Astrocyte (in vitro differentiated cells and primary cell): Measurements from ENCODE around the gene NPTXR. TPM values are rescaled to one million over a fixed set of nuclear protein-coding genes. Genes with fewer than 3 reads are reported as not detected.
"Not testable (repeated sequence)": the region's sequence is repeated elsewhere in the genome, so short reads cannot be mapped to it uniquely, and the experiment has no call there.

Experiments used
- DNase-seq: peaks from one replicate; pipeline ENCODE4 v3.0.0-alpha.2; 2010; ENCODE audit warnings: low read depth
- FAIRE-seq: peaks from 2 replicates; lab custom pipeline; 2011; peaks lifted over from hg19 to GRCh38; lab: Jason Lieb, UNC
- H2AFZ ChIP-seq: 2 replicates; pipeline ENCODE4 v1.6.0; 2012; ENCODE audit warnings: low read depth, low read length, inconsistent platforms
- H3K27ac ChIP-seq: 2 replicates; pipeline ENCODE4 v1.5.1; 2011; ENCODE audit warnings: low read depth, low read length, inconsistent platforms
- H3K27me3 ChIP-seq: 2 replicates; pipeline ENCODE4 v1.6.0; 2011; ENCODE audit warnings: low read length, inconsistent platforms; ENCODE audit not compliant: insufficient read depth
- H3K36me3 ChIP-seq: 2 replicates; pipeline ENCODE4 v1.5.1; 2011; ENCODE audit warnings: low read length, inconsistent platforms; ENCODE audit not compliant: insufficient read depth
- H3K4me1 ChIP-seq: 2 replicates; pipeline ENCODE4 v1.5.1; 2011; ENCODE audit warnings: low read length, inconsistent platforms; ENCODE audit not compliant: insufficient read depth
- H3K4me2 ChIP-seq: 2 replicates; pipeline ENCODE4 v1.6.0; 2012; ENCODE audit warnings: low read length, inconsistent platforms
- H3K4me3 ChIP-seq: 2 replicates; pipeline ENCODE4 v1.5.1; 2011; ENCODE audit warnings: low read depth, mild to moderate bottlenecking, low read length, inconsistent platforms; ENCODE audit not compliant: insufficient read depth
- H3K79me2 ChIP-seq: 2 replicates; pipeline ENCODE4 v1.6.0; 2012; ENCODE audit warnings: mild to moderate bottlenecking, low read length, inconsistent platforms; ENCODE audit not compliant: insufficient read depth
- H3K9ac ChIP-seq: 2 replicates; pipeline ENCODE4 v1.6.0; 2012; ENCODE audit warnings: mild to moderate bottlenecking, low read length, inconsistent platforms
- H3K9me3 ChIP-seq: 2 replicates; pipeline ENCODE4 v1.5.1; 2012; ENCODE audit warnings: low read depth, mild to moderate bottlenecking, low read length, inconsistent platforms; ENCODE audit not compliant: insufficient read depth
- H4K20me1 ChIP-seq: 2 replicates; pipeline ENCODE4 v1.6.0; 2012; ENCODE audit warnings: low read length, inconsistent platforms; ENCODE audit not compliant: insufficient read depth
- H3K27ac Mint-ChIP-seq: one replicate; pipeline ENCODE4 v1.8.0; 2021; ENCODE audit warnings: mild to moderate bottlenecking, mixed read lengths; ENCODE audit not compliant: unreplicated experiment
- H3K27me3 Mint-ChIP-seq: one replicate; pipeline ENCODE4 v1.8.0; 2021; ENCODE audit warnings: low read depth, mixed read lengths; ENCODE audit not compliant: unreplicated experiment
- H3K36me3 Mint-ChIP-seq: one replicate; pipeline ENCODE4 v1.8.0; 2021; ENCODE audit warnings: low read depth, mixed read lengths; ENCODE audit not compliant: unreplicated experiment
- H3K4me1 Mint-ChIP-seq: one replicate; pipeline ENCODE4 v1.8.0; 2021; ENCODE audit warnings: low read depth, mixed read lengths; ENCODE audit not compliant: unreplicated experiment
- H3K4me3 Mint-ChIP-seq: one replicate; pipeline ENCODE4 v1.8.0; 2021; ENCODE audit warnings: mild to moderate bottlenecking, moderate library complexity, mixed read lengths; ENCODE audit not compliant: unreplicated experiment
- H3K9me3 Mint-ChIP-seq: one replicate; pipeline ENCODE4 v1.8.0; 2021; ENCODE audit warnings: mild to moderate bottlenecking, mixed read lengths; ENCODE audit not compliant: unreplicated experiment
- EZH2 ChIP-seq: IDR thresholded peaks from 2 replicates; pipeline ENCODE4 v1.6.1; 2012; ENCODE audit warnings: mild to moderate bottlenecking, low read length, inconsistent platforms; ENCODE audit not compliant: insufficient read depth
- total RNA-seq: library from RNA; stranded (reverse); gene quantifications from 2 replicates; pipeline ENCODE4 v1.2.1, GENCODE V29; 2021
- TF ChIP-seq, protein P1 (sequence below): IDR thresholded peaks from 2 replicates; pipeline ENCODE4 v1.5.1; 2011; ENCODE audit warnings: low read depth, mild to moderate bottlenecking, inconsistent platforms, low read length, moderate library complexity; ENCODE audit not compliant: insufficient read depth

The NPTXR gene
- total RNA-seq, 1 donor from 2014 or later: 5.4 TPM

GRCh38 chr22:38811241-38811640, 32.6 kb downstream of the NPTXR start:
- H3K4me3 Mint-ChIP-seq: no peak overlapping the region
- Histone ChIP-seq H2AFZ (no peak overlapping the region), H3K4me3 (no peak overlapping the region), H3K9ac (no peak overlapping the region), H3K36me3 (no peaks in the 10 kb centered on the region), H3K79me2 (no peaks in the 10 kb centered on the region), H3K4me1 (no peaks in the 10 kb centered on the region), H4K20me1 (no peaks in the 10 kb centered on the region), H3K27me3 (peaks cover 11% of the 10 kb centered on the region), H3K9me3 (no peaks in the 10 kb centered on the region), H3K27ac (no peak overlapping the region), H3K4me2 (no peak overlapping the region)
- no peaks in the 10 kb centered on the region for H3K36me3 Mint-ChIP-seq
- H3K27ac Mint-ChIP-seq: no peak overlapping the region
- FAIRE-seq (no peak), DNase-seq (no peak)
- H3K9me3 Mint-ChIP-seq: peaks cover 7% of the 10 kb centered on the region
- TF ChIP-seq, protein P1, sequence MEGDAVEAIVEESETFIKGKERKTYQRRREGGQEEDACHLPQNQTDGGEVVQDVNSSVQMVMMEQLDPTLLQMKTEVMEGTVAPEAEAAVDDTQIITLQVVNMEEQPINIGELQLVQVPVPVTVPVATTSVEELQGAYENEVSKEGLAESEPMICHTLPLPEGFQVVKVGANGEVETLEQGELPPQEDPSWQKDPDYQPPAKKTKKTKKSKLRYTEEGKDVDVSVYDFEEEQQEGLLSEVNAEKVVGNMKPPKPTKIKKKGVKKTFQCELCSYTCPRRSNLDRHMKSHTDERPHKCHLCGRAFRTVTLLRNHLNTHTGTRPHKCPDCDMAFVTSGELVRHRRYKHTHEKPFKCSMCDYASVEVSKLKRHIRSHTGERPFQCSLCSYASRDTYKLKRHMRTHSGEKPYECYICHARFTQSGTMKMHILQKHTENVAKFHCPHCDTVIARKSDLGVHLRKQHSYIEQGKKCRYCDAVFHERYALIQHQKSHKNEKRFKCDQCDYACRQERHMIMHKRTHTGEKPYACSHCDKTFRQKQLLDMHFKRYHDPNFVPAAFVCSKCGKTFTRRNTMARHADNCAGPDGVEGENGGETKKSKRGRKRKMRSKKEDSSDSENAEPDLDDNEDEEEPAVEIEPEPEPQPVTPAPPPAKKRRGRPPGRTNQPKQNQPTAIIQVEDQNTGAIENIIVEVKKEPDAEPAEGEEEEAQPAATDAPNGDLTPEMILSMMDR: no peak
- no peak for TF ChIP-seq EZH2
- no peaks in the 10 kb centered on the region for H3K4me1 Mint-ChIP-seq
- H3K27me3 Mint-ChIP-seq: peaks cover 31% of the 10 kb centered on the region

DNA sequence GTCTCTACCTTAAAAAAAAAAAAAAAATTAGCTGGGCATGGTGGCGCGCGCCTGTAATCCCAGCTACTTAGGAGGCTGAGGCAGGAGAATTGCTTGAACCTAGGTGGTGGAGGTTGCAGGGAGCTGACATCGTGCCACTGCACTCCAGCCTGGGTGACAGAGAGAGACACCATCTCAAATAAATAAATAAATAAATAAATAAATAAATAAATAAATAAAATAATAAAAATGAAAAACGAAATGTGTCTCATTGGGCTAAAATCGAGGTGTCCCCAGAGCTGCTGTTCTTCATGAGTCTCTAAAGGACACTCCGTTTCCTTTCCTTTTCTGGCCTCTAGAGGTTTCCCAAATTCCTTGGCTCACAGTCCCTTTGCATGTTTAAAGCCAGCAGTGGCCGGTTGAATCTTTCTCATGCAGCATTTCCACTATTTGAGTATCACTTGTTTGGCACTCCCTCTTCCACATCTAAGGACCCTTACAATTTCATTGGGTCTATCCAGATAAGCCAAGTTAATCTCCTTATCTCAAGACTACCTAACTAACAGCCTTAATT, 38.7 kb downstream of the NPTXR start:
- not testable (repeated sequence) for FAIRE-seq, H3K4me3 Mint-ChIP-seq, H3K79me2 ChIP-seq, H3K27ac Mint-ChIP-seq, H3K9me3 ChIP-seq, H3K4me1 Mint-ChIP-seq, H3K9me3 Mint-ChIP-seq, H3K36me3 ChIP-seq, H2AFZ ChIP-seq, H3K27ac ChIP-seq, H3K4me3 ChIP-seq, H3K36me3 Mint-ChIP-seq, H4K20me1 ChIP-seq, DNase-seq, H3K4me2 ChIP-seq, H3K4me1 ChIP-seq, H3K9ac ChIP-seq
- H3K27me3 Mint-ChIP-seq: peaks cover 15% of the 10 kb centered on the region
- peaks cover 10% of the 10 kb centered on the region for H3K27me3 ChIP-seq

- Mint-ChIP-seq H3K36me3 (no peaks in the 10 kb centered on the region), H3K4me3 (no peak overlapping the region), H3K4me1 (no peaks in the 10 kb centered on the region), H3K27me3 (peaks cover 24% of the 10 kb centered on the region), H3K9me3 (peaks cover 4% of the 10 kb centered on the region), H3K27ac (no peak overlapping the region)
- no peak for TF ChIP-seq EZH2
- TF ChIP-seq, protein P1: no peak
- Histone ChIP-seq H3K27ac (no peak overlapping the region), H4K20me1 (no peaks in the 10 kb centered on the region), H3K36me3 (no peaks in the 10 kb centered on the region), H2AFZ (peak overlapping the region; percentile 45), H3K27me3 (peaks cover 11% of the 10 kb centered on the region), H3K4me2 (peak overlapping the region; percentile 57), H3K9me3 (no peaks in the 10 kb centered on the region), H3K9ac (no peak overlapping the region), H3K4me1 (peaks cover 4% of the 10 kb centered on the region), H3K4me3 (no peak overlapping the region), H3K79me2 (no peaks in the 10 kb centered on the region)
- DNase-seq: peak; percentile 88
- FAIRE-seq: peak; percentile 55
These were observed 41.1 kb downstream of the NPTXR start for GRCh38 chr22:38802671-38803121.
